ENCODE data around the gene SRP14.
A peak's percentile ranks its signal among the peaks of the same experiment; 100 is the strongest.
"Not testable (repeated sequence)": the region's sequence is repeated elsewhere in the genome, so short reads cannot be mapped to it uniquely, and the experiment has no call there.

SRP14 gene

GRCh38 chr15:40048926-40049475 lies 10.0 kb upstream of the SRP14 start:
- no peak for DNase-seq

GRCh38 chr15:40048211-40048792 lies 9.3 kb upstream of the SRP14 start:
- DNase-seq, result no peak

- peak; percentile 31 for DNase-seq
These were observed 8.6 kb upstream of the SRP14 start for GRCh38 chr15:40047415-40048210.

GRCh38 chr15:40046721-40047414 lies 7.9 kb upstream of the SRP14 start:
- DNase-seq, result no peak

- no peak for DNase-seq
These were observed 6.7 kb upstream of the SRP14 start for GRCh38 chr15:40045572-40046217.

GRCh38 chr15:40044717-40045571 lies 6.0 kb upstream of the SRP14 start:
- DNase-seq, result peak; percentile 65

- no peak for DNase-seq
These were observed 5.1 kb upstream of the SRP14 start for GRCh38 chr15:40043927-40044716.

GRCh38 chr15:40042791-40043320 lies 3.9 kb upstream of the SRP14 start:
- DNase-seq, result no peak

- DNase-seq, result no peak
These were observed 1.8 kb upstream of the SRP14 start for GRCh38 chr15:40040770-40041169.

GRCh38 chr15:40040293-40040635 lies 1.3 kb upstream of the SRP14 start:
- DNase-seq, result no peak

- no peak for DNase-seq
These were observed 725 bp downstream of the SRP14 start for GRCh38 chr15:40038275-40038637.

- no peak for DNase-seq
These were observed 1.3 kb downstream of the SRP14 start for GRCh38 chr15:40037721-40038120.

- DNase-seq, result not testable (repeated sequence)
These were observed 3.8 kb downstream of the SRP14 start for GRCh38 chr15:40035182-40035581.

GRCh38 chr15:40034186-40034946 lies 4.6 kb downstream of the SRP14 start:
- DNase-seq, result no peak

GRCh38 chr15:40032125-40032839 lies 6.7 kb downstream of the SRP14 start:
- DNase-seq, result no peak

GRCh38 chr15:40031300-40031699 lies 7.7 kb downstream of the SRP14 start:
- no peak for DNase-seq

- peak; percentile 26 for DNase-seq
These were observed 8.7 kb downstream of the SRP14 start for GRCh38 chr15:40029979-40030893.

- no peak for DNase-seq
These were observed 10.1 kb downstream of the SRP14 start for GRCh38 chr15:40028853-40029252.

GRCh38 chr15:40028193-40028592 lies 10.8 kb downstream of the SRP14 start:
- DNase-seq, result no peak

All from NCI-H510A treated with DMSO at 0.1 percent for 48 hours (cell line).